Colonic mucosa (tissue), 4 donors: ENCODE results near the gene TMPRSS5. TPM values are rescaled to one million over a fixed set of nuclear protein-coding genes. Genes with fewer than 3 reads are reported as not detected.

Experiments
- DNase-seq: peaks from one replicate; pipeline ENCODE4 v3.0.0-alpha.2; 2020
- H3K27ac ChIP-seq: fragments of 200-600 bp; one replicate; pipeline ENCODE4 v1.8.0; 2021
- H3K27me3 ChIP-seq: fragments of 200-600 bp; one replicate; pipeline ENCODE4 v1.8.0; 2021
- H3K36me3 ChIP-seq: fragments of 200-600 bp; one replicate; pipeline ENCODE4 v1.8.0; 2021
- H3K4me1 ChIP-seq: fragments of 200-600 bp; one replicate; pipeline ENCODE4 v1.8.0; 2021; ENCODE audit warnings: mild to moderate bottlenecking
- H3K4me3 ChIP-seq: fragments of 200-600 bp; one replicate; pipeline ENCODE4 v1.8.0; 2021
- H3K9ac ChIP-seq, 2 donors: one replicate each; pipeline ENCODE4 v1.7.0; 2013; ENCODE audit warnings: control low read depth in 2 of 2, low read depth in 2 of 2, low read length in 2 of 2
- H3K9me3 ChIP-seq: fragments of 200-600 bp; one replicate; pipeline ENCODE4 v1.8.0; 2021
- CTCF ChIP-seq: fragments of 200-600 bp; IDR thresholded peaks from one replicate; pipeline ENCODE4 v1.8.0; 2022; ENCODE audit warnings: antibody characterized with exemption, mild to moderate bottlenecking
- intact Hi-C: fragments of 100-400 bp; cut with DNase I; formaldehyde crosslinking; loops from one replicate; pipeline ENCODE4 v1.14.1; 2022
- total RNA-seq, 2 donors: library from RNA; stranded (reverse); fragmentation: NEBNext Ultra II Directional in 1 of 2; extraction: Animal tissue kit (Norgen Biotek cat#: 25700) in 1 of 2; gene quantifications; one replicate each; pipeline ENCODE4 v1.2.1, GENCODE V29; 2021
- donor health status: healthy.
- donor health status: DM: no; HTN: no; CAD: no.
- donor health status: DM: no; HTN: no; CAD: no.

Gene TMPRSS5
- total RNA-seq, 2 donors from 2014 or later = 0.11 to 0.59 TPM

GRCh38 chr11:113637636-113638035 is 68.5 kb downstream of the TMPRSS5 start:
- Histone ChIP-seq H3K9me3 (no peaks in the 10 kb centered on the region), H3K36me3 (no peaks in the 10 kb centered on the region), H3K4me1 (no peaks in the 10 kb centered on the region), H3K9ac (no peak overlapping the region), H3K27me3 (no peaks in the 10 kb centered on the region), H3K27ac (no peak overlapping the region), H3K4me3 (no peak overlapping the region)
- TF ChIP-seq CTCF = no peak
- DNase-seq = no peak
- intact Hi-C loops = no loop called here

Other genes starting within 250 kb of the TMPRSS5 start
- under 1 TPM; 0.10 to 0.27 TPM for gene DRD2, start 230.9 kb downstream of the TMPRSS5 start, total RNA-seq
- gene ZW10, start 67.4 kb upstream of the TMPRSS5 start, total RNA-seq = 10 to 100 TPM; 12.3 to 17.8 TPM
- not detected for gene CLDN25, start 73.5 kb upstream of the TMPRSS5 start, total RNA-seq
- gene USP28, start 169.3 kb upstream of the TMPRSS5 start, total RNA-seq = 10 to 100 TPM; 25.7 to 35.3 TPM
- not detected for gene HTR3B, start 198.5 kb upstream of the TMPRSS5 start, total RNA-seq